Spleen (tissue), 7 donors: Measurements from ENCODE around the gene BAK1.

Source experiments
- POLR2A ChIP-seq, 3 donors: fragments of 450-650 bp; IDR thresholded peaks; one replicate each; pipeline ENCODE4 v1.5.1; 2017; ENCODE audit warnings: antibody characterized with exemption in 3 of 3, mild to moderate bottlenecking in 1 of 3
- POLR2AphosphoS5 ChIP-seq, 3 donors: sonication (generic); formaldehyde crosslinking; IDR thresholded peaks; one replicate each; pipeline ENCODE4 v1.5.1; 2017; ENCODE audit warnings: antibody characterized with exemption in 3 of 3
- TF ChIP-seq, protein P1 (sequence below), 11 experiments: fragments of 200-600 bp in 7 of 11; fragments of 450-650 bp in 4 of 11; sonication (generic) in 4 of 11; IDR thresholded peaks in 8 of 11; conservative IDR thresholded peaks in 3 of 11; 1 replicate in 7 of 11; 2 replicates in 4 of 11; pipeline versions ENCODE4 v1.4.0 to v1.8.0; 2016 to 2021; ENCODE audit warnings: antibody characterized with exemption in 11 of 11, inconsistent platforms in 4 of 11, mild to moderate bottlenecking in 1 of 11
- donor health status: DM: no; HTN: no; CAD: no; lungs with moderate emphysema.
- donor health status: DM: no; HTN: no; CAD: no.
- donor health status: DM: no; HTN: no; CAD: no.

- TF ChIP-seq, protein P1, sequence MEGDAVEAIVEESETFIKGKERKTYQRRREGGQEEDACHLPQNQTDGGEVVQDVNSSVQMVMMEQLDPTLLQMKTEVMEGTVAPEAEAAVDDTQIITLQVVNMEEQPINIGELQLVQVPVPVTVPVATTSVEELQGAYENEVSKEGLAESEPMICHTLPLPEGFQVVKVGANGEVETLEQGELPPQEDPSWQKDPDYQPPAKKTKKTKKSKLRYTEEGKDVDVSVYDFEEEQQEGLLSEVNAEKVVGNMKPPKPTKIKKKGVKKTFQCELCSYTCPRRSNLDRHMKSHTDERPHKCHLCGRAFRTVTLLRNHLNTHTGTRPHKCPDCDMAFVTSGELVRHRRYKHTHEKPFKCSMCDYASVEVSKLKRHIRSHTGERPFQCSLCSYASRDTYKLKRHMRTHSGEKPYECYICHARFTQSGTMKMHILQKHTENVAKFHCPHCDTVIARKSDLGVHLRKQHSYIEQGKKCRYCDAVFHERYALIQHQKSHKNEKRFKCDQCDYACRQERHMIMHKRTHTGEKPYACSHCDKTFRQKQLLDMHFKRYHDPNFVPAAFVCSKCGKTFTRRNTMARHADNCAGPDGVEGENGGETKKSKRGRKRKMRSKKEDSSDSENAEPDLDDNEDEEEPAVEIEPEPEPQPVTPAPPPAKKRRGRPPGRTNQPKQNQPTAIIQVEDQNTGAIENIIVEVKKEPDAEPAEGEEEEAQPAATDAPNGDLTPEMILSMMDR (IDR thresholded peaks at IDR 0.05 in 8 of 11, conservative IDR thresholded peaks at IDR 0.05 in 3 of 11) = no peak
- TF ChIP-seq POLR2AphosphoS5 (IDR thresholded peaks at IDR 0.05) = no peak
- no peak for TF ChIP-seq POLR2A (IDR thresholded peaks at IDR 0.05)
Observed at GRCh38 chr6:33576668-33577067, 3.4 kb downstream of the BAK1 start.
